ENCODE measurements around the gene MINPP1.

- no peak for TF ChIP-seq CTCF (IDR thresholded peaks at IDR 0.05)
- TF ChIP-seq POLR2A (IDR thresholded peaks at IDR 0.05) = no peak
- no peak for TF ChIP-seq POLR2AphosphoS5 (IDR thresholded peaks at IDR 0.05)
- no peak for TF ChIP-seq EP300 (IDR thresholded peaks at IDR 0.05)
Measured at GRCh38 chr10:87546210-87546609, 41.5 kb downstream of the MINPP1 start.

All from gastroesophageal sphincter (tissue), 3 donors.